Esophagus squamous epithelium (tissue), 5 donors: ENCODE data around the gene GPRASP3. TPM values are rescaled to one million over a fixed set of nuclear protein-coding genes. Genes with fewer than 3 reads are reported as not detected.
A peak's percentile ranks its signal among the peaks of the same experiment; 100 is the strongest.
"Not testable (repeated sequence)": the region's sequence is repeated elsewhere in the genome, so short reads cannot be mapped to it uniquely, and the experiment has no call there.

ENCODE experiments used
- DNase-seq: peaks from one replicate; lab custom pipeline; 2025; lab: John Stamatoyannopoulos, UW
- H3K27ac ChIP-seq, 4 donors: fragments of 200-600 bp; sonication (generic); one replicate each; pipeline ENCODE4 v1.5.1; 2016 to 2019; ENCODE audit warnings: mild to moderate bottlenecking in 1 of 4
- H3K27me3 ChIP-seq, 4 donors: fragments of 200-600 bp; sonication (generic); 1 replicate in 3 of 4; 2 replicates in 1 of 4; pipeline versions ENCODE4 v1.5.1 to v1.6.0; 2017 to 2021; ENCODE audit warnings: antibody characterized with exemption in 1 of 4
- H3K36me3 ChIP-seq, 3 donors: fragments of 200-600 bp; sonication (generic); one replicate each; pipeline ENCODE4 v1.5.1; 2016 to 2019
- H3K4me1 ChIP-seq, 3 donors: fragments of 200-600 bp; sonication (generic); one replicate each; pipeline ENCODE4 v1.5.1; 2017 to 2019
- H3K4me3 ChIP-seq, 4 donors: fragments of 200-600 bp; sonication (generic); 1 replicate in 3 of 4; 2 replicates in 1 of 4; pipeline ENCODE4 v1.5.1; 2016 to 2019; ENCODE audit warnings: mild to moderate bottlenecking in 2 of 4, moderate library complexity in 1 of 4
- H3K9me3 ChIP-seq, 3 donors: fragments of 200-600 bp; sonication (generic); one replicate each; pipeline ENCODE4 v1.5.1; 2016 to 2019
- CTCF ChIP-seq, 6 experiments: fragments of 450-650 bp in 4 of 6; fragments of 200-600 bp in 2 of 6; sonication (generic) in 2 of 6; IDR thresholded peaks; one replicate each; pipeline ENCODE4 v1.5.1; 2016 to 2019; ENCODE audit warnings: antibody characterized with exemption in 6 of 6, mild to moderate bottlenecking in 4 of 6, moderate library complexity in 4 of 6
- POLR2A ChIP-seq, 4 donors: fragments of 450-650 bp; IDR thresholded peaks; one replicate each; pipeline ENCODE4 v1.6.1; 2017; ENCODE audit warnings: antibody characterized with exemption in 4 of 4, mild to moderate bottlenecking in 4 of 4, moderate library complexity in 3 of 4
- WGBS, 2 donors: methylation state at CpG; one replicate each; pipeline ENCODE4 v1.1.5; 2018; 5-methylcytosine and 5-hydroxymethylcytosine counted together
- intact Hi-C: fragments of 100-400 bp; cut with DNase I; formaldehyde crosslinking; loops from one replicate; pipeline ENCODE4 v1.15.0; 2022
- total RNA-seq, 4 donors: library from RNA; depleted of rRNA; stranded (reverse); fragments of >200 nt; gene quantifications; one replicate each; pipeline ENCODE4 v1.1.0, GENCODE V29; 2016
- donor health status: DM: yes; HTN: yes; CAD: no.

Gene GPRASP3
- total RNA-seq, 4 donors from 2014 or later: 1.4 to 3.8 (median 2.5) TPM

- DNase-seq: no peak
- peak; percentile 13 to 61 (median 50) for TF ChIP-seq CTCF (IDR thresholded peaks at IDR 0.05)
- TF ChIP-seq POLR2A (IDR thresholded peaks at IDR 0.05): no peak
- Histone ChIP-seq H3K27me3 (no peaks in the 10 kb centered on the region), H3K4me3 (peak overlapping the region; percentile 55 to 68 (median 60)), H3K9me3 (no peaks in the 10 kb centered on the region), H3K36me3 (no peaks in the 10 kb centered on the region), H3K27ac (peak overlapping the region; percentile 79 to 86 (median 81)), H3K4me1 (peaks cover 0 to 6% (median 0%) of the 10 kb centered on the region in 3 donors)
- WGBS, 2 donors: 3 to 33% methylated on average over 6 to 8 of the region's 23 CpGs
- intact Hi-C loops: no loop called here
These were observed 7.4 kb upstream of the GPRASP3 start for GRCh38 chrX:102712981-102713625.

- Histone ChIP-seq H3K36me3 (no peaks in the 10 kb centered on the region), H3K9me3 (no peaks in the 10 kb centered on the region), H3K27me3 (no peaks in the 10 kb centered on the region), H3K27ac (no peak overlapping the region), H3K4me3 (no peak overlapping the region), H3K4me1 (peaks cover 0 to 9% (median 0%) of the 10 kb centered on the region in 3 donors)
- no peak for TF ChIP-seq CTCF (IDR thresholded peaks at IDR 0.05)
- TF ChIP-seq POLR2A (IDR thresholded peaks at IDR 0.05): no peak
- no peak for DNase-seq
- intact Hi-C loops: no loop called here
- WGBS, 2 donors: 85 to 92% methylated on average over 2 to 5 of the region's 6 CpGs
These were observed 5.5 kb upstream of the GPRASP3 start for GRCh38 chrX:102714994-102715393.

GRCh38 chrX:102715967-102716366 is 4.6 kb upstream of the GPRASP3 start:
- H3K4me3 ChIP-seq: no peak overlapping the region
- H3K27me3 ChIP-seq: no peaks in the 10 kb centered on the region
- DNase-seq: no peak
- 88 to 89% methylated on average over 4 to 5 of the region's 5 CpGs for WGBS, 2 donors
- no peaks in the 10 kb centered on the region for H3K36me3 ChIP-seq
- no peak overlapping the region for H3K27ac ChIP-seq
- no peak for TF ChIP-seq POLR2A (IDR thresholded peaks at IDR 0.05)
- TF ChIP-seq CTCF (IDR thresholded peaks at IDR 0.05): no peak
- no peaks in the 10 kb centered on the region for H3K9me3 ChIP-seq
- intact Hi-C loops: no loop called here
- H3K4me1 ChIP-seq: peaks cover 0 to 13% (median 0%) of the 10 kb centered on the region in 3 donors

- H3K9me3 ChIP-seq, H3K36me3 ChIP-seq, intact Hi-C loops, DNase-seq, H3K27me3 ChIP-seq, H3K27ac ChIP-seq: not testable (repeated sequence)
- 30% methylated on average over 2 of the region's 7 CpGs; no CpG with 5 or more reads in 1 of the 2 donors for WGBS, 2 donors
- Histone ChIP-seq H3K4me1 (peaks cover 0 to 11% (median 0%) of the 10 kb centered on the region in 3 donors), H3K4me3 (peak overlapping the region; percentile 28 to 61 (median 44))
These were observed 595 bp downstream of the GPRASP3 start for GRCh38 chrX:102721169-102721506.

GRCh38 chrX:102723456-102723855 is 2.9 kb downstream of the GPRASP3 start:
- TF ChIP-seq CTCF (IDR thresholded peaks at IDR 0.05) (no peak), POLR2A (IDR thresholded peaks at IDR 0.05) (no peak)
- H3K9me3 ChIP-seq: no peaks in the 10 kb centered on the region
- intact Hi-C loops: no loop called here
- 47 to 50% methylated on average over 1 of the region's 1 CpG for WGBS, 2 donors
- no peaks in the 10 kb centered on the region for H3K36me3 ChIP-seq
- H3K27me3 ChIP-seq: no peaks in the 10 kb centered on the region
- no peak for DNase-seq
- peaks cover 0 to 11% (median 0%) of the 10 kb centered on the region in 3 donors for H3K4me1 ChIP-seq
- no peak overlapping the region for H3K27ac ChIP-seq
- H3K4me3 ChIP-seq: no peak overlapping the region
